GM12865 (cell line): ENCODE data around the gene FARP2.

ENCODE experiments used
- DNase-seq: peaks from one replicate; pipeline ENCODE4 v3.0.0; 2010; ENCODE audit warnings: low read depth
- H3K4me3 ChIP-seq: 2 replicates; pipeline ENCODE4 v1.5.1; 2011; ENCODE audit warnings: mild to moderate bottlenecking, low read depth, low read length, control low read depth
- CTCF ChIP-seq: IDR thresholded peaks from 2 replicates; pipeline ENCODE4 v1.5.1; 2011; ENCODE audit warnings: low read length, control low read depth, low read depth, inconsistent platforms; ENCODE audit not compliant: insufficient read depth; ENCODE audit errors: missing control alignments

Gene FARP2

DNA sequence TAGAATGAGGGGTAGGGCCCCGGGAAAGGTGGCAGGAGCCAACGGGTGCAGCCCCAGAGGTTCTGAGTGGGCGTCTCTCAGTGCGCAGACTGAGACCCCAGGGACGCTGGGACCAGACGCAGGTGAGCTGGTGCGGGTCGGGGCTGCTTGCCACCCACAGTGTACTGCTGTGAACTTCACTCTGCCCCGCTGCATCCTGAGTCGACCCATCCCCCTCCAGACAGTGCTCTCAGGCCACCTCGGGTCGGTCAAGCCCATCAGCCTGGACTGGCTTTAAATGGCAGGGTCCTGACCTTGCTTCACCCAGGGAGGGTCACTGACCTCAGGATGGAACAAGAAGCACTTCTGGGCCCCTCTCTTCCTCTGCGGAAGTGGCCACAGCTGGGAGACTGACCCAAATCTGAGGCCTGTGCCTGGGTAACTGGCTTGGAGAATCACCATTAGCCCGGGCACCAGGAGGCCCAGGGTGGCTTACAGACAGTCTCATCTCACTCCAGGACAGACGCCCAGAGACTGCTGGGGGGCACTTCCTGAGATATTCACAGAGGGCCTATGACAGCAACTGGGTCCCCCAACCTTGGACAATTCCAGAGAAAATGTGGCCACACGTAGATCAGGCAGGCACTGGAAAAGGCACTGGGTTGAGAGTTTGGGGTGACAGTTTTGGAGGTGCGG is 178.8 kb downstream of the FARP2 start:
- H3K4me3 ChIP-seq, result no peak overlapping the region
- TF ChIP-seq CTCF, result no peak
- DNase-seq, result no peak

DNA sequence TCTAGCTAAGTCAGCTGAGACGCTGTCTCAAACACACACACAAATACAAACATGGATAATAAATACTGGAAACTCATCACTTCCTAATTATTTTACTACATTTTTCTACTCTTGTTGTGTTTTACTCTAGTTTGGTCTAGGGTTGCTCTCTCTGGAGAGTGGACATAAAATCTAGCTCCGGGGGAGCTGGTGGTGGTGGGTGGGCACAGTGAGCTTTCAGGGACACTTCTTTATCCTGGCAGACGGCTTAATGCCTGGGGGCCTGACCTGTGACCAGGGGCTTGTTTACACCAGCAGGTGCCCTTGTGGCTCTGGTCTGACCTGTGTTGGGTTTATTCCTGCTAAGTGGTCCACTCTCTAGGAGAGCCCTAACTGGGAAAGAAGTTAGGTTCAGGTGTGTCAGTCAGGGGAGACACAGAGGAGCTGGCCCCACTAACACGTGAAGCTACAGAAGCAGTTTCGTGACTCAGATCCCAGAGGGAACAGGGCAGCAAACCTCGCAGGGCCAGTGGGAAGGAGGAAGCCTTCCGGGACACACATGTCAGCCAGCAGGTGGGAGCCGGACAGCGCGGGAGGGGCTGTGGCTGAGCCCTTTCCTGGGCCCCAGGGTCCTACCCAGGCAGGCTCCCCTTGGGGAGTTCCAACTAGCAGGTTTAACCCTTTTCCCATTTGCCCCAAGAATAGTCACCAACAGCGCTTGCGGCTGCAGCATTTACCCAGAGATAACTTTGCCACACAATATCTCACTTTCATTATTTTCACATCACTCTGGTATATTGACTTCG is 180.0 kb downstream of the FARP2 start:
- no peak overlapping the region for H3K4me3 ChIP-seq
- TF ChIP-seq CTCF, result no peak
- DNase-seq, result no peak

GRCh38 chr2:241538838-241539615 is 182.9 kb downstream of the FARP2 start:
- no peak for DNase-seq
- no peak overlapping the region for H3K4me3 ChIP-seq
- no peak for TF ChIP-seq CTCF

GRCh38 chr2:241539616-241540374 is 183.7 kb downstream of the FARP2 start:
- no peak for DNase-seq
- no peak for TF ChIP-seq CTCF
- no peak overlapping the region for H3K4me3 ChIP-seq

GRCh38 chr2:241540401-241540770 is 184.3 kb downstream of the FARP2 start:
- no peak for DNase-seq
- H3K4me3 ChIP-seq, result no peak overlapping the region
- no peak for TF ChIP-seq CTCF

GRCh38 chr2:241540771-241541561 is 184.9 kb downstream of the FARP2 start:
- peak; percentile 73 for DNase-seq
- TF ChIP-seq CTCF, result no peak
- H3K4me3 ChIP-seq, result peak overlapping the region; percentile 22; the same call in 1 of the 2 replicates
